ENCODE measurements around the gene AGBL1.

AGBL1 gene

DNA sequence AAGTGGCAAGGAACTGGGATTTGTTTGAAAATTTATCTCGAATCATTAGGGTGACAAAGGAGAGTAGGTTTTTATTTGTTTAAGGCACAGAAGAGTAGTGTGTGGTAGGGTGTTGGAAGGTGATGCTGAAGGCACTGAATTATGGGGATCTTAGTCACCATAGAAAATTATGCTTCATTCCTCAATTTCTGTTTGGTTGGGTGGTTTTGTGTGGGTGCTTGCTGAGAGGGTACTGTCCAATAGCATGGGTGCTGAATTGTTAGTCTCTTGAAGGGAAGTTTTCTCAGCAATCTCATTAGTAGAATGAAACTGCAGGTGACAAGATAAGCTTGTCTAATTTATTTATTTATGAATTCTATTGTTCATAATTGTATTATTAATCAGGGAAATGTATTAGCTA is 610.9 kb downstream of the AGBL1 start:
- ChIA-PET CTCF (no interaction called here), POLR2A (no interaction called here)
- TF ChIP-seq, protein P1, sequence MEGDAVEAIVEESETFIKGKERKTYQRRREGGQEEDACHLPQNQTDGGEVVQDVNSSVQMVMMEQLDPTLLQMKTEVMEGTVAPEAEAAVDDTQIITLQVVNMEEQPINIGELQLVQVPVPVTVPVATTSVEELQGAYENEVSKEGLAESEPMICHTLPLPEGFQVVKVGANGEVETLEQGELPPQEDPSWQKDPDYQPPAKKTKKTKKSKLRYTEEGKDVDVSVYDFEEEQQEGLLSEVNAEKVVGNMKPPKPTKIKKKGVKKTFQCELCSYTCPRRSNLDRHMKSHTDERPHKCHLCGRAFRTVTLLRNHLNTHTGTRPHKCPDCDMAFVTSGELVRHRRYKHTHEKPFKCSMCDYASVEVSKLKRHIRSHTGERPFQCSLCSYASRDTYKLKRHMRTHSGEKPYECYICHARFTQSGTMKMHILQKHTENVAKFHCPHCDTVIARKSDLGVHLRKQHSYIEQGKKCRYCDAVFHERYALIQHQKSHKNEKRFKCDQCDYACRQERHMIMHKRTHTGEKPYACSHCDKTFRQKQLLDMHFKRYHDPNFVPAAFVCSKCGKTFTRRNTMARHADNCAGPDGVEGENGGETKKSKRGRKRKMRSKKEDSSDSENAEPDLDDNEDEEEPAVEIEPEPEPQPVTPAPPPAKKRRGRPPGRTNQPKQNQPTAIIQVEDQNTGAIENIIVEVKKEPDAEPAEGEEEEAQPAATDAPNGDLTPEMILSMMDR (IDR thresholded peaks at IDR 0.05; ENCODE audit: control extremely low read depth, extremely low read depth, low read depth, missing control alignments): no peak
- no peak for DNase-seq (ENCODE audit: extremely low spot score)

DNA sequence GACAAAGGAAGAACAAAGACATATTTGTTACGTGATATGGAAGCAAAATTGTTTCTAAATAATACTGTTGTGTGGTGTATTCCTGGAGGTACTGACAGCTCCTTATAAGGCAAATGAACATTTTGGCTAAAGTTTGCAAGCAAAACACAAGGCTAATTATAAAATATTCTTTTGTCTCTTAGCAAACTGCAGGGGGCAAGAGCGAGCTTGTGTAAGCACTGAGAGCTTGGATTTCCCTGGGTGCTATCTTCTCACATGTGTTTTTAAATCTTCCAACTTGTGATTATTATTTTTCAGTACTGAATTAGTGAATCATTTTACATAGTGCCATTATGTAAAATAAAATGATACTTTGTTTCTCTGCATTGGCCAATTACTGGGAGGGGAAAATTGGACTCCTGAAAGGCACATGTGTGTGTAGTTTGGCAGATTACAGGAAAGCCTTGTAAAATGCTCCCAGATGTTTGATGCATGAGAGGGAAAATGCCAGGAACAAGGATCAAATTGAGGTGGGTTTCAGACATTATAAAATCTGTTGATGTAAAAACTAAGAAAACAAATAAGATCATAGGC is 611.5 kb downstream of the AGBL1 start:
- POLR2A ChIA-PET: no interaction called here
- TF ChIP-seq, protein P1 (IDR thresholded peaks at IDR 0.05; ENCODE audit: control extremely low read depth, extremely low read depth, low read depth, missing control alignments): no peak
- CTCF ChIA-PET: no interaction called here
- no peak for DNase-seq (ENCODE audit: extremely low spot score)

DNA sequence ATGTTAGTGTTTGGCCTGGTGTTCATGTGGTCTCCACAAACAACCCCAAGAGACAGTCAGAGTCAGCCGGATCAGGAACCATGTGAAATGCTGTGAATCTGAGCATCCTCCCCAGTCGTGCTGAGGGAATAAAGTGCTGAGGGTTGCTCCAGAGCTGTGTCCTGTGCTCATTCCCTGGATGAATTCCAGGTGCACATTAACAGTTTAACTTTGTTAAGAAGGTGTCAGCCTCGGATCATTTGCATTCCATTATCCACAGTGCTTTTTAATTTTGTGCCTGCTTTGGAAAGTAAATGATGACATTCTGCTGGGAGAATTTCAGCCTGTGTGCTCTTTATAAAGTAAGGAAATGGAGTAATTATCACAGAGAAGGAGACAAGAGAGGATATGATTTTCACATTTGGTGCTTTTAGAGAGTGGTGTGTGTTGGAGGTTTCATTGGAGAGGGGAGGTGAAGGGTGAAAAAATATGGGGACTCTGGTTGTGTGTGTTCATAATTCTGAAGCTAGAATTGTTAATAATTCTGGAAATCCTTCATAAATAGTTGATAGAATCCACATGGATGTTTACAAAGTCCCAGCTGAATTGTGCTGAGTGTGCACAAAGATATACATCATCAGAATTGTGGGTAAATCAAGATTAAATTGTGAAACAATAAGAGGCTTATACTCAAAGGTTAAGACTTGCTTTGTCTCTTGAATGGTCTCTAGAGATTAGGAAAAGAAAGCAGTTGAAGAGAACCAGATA is 621.4 kb downstream of the AGBL1 start:
- CTCF ChIA-PET: no interaction called here
- POLR2A ChIA-PET: no interaction called here
- TF ChIP-seq, protein P1 (IDR thresholded peaks at IDR 0.05; ENCODE audit: control extremely low read depth, extremely low read depth, low read depth, missing control alignments): no peak

DNA sequence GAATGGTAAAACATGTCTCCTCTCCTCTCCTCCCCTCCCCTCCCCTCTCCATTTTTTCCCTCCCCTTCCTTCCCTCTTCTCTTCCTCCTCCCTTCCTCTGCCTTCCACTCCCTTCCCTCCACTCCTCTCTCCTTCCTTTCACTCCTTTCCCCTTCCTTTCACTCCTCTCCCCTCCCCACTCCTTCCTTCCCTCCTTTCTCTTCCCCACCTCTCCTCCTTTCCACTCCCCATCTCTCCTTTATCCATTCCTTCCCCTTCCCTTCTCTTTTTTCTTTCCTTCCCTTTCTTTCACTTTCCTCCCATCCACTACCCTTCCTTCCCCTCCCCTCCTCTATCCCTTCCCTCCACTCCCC is 621.9 kb downstream of the AGBL1 start:
- CTCF ChIA-PET: no interaction called here
- POLR2A ChIA-PET: no interaction called here

More for the DNA sequence above, 621.4 kb downstream of the AGBL1 start:
- no peak for DNase-seq (ENCODE audit: extremely low spot score)

DNA sequence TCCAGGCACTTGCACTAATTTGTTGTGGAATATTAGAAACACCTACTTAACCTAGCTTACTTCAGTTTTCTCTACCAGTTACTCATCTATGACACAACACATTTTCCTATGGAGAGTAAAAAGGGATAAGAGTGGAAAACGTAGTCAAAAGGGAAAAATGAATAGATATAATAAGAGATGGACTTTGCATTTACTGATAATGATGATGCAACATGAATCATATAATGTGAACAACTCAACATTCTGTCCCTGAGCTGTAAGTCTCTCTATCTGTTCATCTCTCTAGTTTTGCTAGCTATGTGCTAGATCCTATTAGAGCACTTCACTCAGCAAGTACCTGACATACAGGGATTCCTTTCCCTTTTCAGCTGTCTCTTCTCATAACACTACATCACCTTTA is 627.1 kb downstream of the AGBL1 start:
- TF ChIP-seq, protein P1 (IDR thresholded peaks at IDR 0.05; ENCODE audit: control extremely low read depth, extremely low read depth, low read depth, missing control alignments): no peak
- CTCF ChIA-PET: no interaction called here
- no peak for DNase-seq (ENCODE audit: extremely low spot score)
- POLR2A ChIA-PET: no interaction called here

More for the DNA sequence above, 621.9 kb downstream of the AGBL1 start:
- no peak for DNase-seq (ENCODE audit: extremely low spot score)
- TF ChIP-seq, protein P1 (IDR thresholded peaks at IDR 0.05; ENCODE audit: control extremely low read depth, extremely low read depth, low read depth, missing control alignments): no peak

DNA sequence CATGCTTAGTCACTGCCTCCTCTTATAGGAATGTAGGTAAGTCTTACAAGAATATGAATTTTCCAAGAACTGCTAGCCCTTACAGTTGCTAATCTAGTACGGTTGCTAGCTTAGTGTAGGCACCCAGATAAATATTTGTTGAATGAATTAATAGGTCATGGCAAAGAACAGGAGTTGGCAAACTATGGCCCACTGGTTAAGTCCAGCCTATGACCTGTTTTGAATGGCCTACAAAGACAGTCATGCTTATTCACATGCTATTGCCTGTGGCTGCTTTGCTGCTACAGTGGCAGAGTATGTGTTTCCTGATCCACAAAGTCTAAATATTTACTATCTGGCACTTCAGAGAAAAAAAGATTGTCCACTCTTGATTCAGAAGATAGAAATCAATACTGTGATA is 631.8 kb downstream of the AGBL1 start:
- ChIA-PET POLR2A (no interaction called here), CTCF (interaction anchor here (1.2 to 1.7 kb wide), 2 partner anchors 32 to 857 kb away, joined by 3 read pairs; no protein-coding TSS in a partner anchor)
- TF ChIP-seq, protein P1 (IDR thresholded peaks at IDR 0.05; ENCODE audit: control extremely low read depth, extremely low read depth, low read depth, missing control alignments): no peak
- no peak for DNase-seq (ENCODE audit: extremely low spot score)

Data from GM10248 (cell line).